Mammary epithelial cell (primary cell): ENCODE results near the gene KIF3B.

Experiments
- EZH2 ChIP-seq: IDR thresholded peaks from 2 replicates; pipeline ENCODE4 v1.6.1; 2012; ENCODE audit warnings: low read length, inconsistent platforms, borderline replicate concordance
- TF ChIP-seq, protein P1 (sequence below), 2 donors: IDR thresholded peaks in 1 of 2; conservative IDR thresholded peaks in 1 of 2; 2 replicates each; pipeline ENCODE4 v1.5.1; 2011 to 2012; ENCODE audit warnings: inconsistent platforms in 2 of 2, low read length in 2 of 2, mild to moderate bottlenecking in 2 of 2, control low read depth in 1 of 2, low read depth in 1 of 2; ENCODE audit not compliant: insufficient read depth in 1 of 2; ENCODE audit errors: extremely low read depth in 1 of 2

DNA sequence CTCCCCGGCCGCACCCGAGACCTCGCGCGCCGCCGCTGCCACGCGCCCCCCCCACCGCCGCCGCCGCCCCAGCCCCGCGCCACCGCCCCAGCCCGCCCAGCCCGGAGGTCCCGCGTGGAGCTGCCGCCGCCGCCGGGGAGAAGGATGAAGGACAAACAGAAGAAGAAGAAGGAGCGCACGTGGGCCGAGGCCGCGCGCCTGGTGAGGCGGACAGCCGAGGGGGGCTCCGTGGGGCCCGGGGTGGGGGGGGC, 81.1 kb downstream of the KIF3B start:
- TF ChIP-seq, protein P1, sequence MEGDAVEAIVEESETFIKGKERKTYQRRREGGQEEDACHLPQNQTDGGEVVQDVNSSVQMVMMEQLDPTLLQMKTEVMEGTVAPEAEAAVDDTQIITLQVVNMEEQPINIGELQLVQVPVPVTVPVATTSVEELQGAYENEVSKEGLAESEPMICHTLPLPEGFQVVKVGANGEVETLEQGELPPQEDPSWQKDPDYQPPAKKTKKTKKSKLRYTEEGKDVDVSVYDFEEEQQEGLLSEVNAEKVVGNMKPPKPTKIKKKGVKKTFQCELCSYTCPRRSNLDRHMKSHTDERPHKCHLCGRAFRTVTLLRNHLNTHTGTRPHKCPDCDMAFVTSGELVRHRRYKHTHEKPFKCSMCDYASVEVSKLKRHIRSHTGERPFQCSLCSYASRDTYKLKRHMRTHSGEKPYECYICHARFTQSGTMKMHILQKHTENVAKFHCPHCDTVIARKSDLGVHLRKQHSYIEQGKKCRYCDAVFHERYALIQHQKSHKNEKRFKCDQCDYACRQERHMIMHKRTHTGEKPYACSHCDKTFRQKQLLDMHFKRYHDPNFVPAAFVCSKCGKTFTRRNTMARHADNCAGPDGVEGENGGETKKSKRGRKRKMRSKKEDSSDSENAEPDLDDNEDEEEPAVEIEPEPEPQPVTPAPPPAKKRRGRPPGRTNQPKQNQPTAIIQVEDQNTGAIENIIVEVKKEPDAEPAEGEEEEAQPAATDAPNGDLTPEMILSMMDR (conservative IDR thresholded peaks at IDR 0.05 in 1 of 2, IDR thresholded peaks at IDR 0.05 in 1 of 2; ENCODE audit: extremely low read depth in 1 of 2, insufficient read depth in 1 of 2, low read depth in 1 of 2, low read length in 2 of 2), result no peak
- TF ChIP-seq EZH2, result no peak
